NCI-H82 (cell line): ENCODE results near the gene RPS15.
"Not testable (repeated sequence)": the region's sequence is repeated elsewhere in the genome, so short reads cannot be mapped to it uniquely, and the experiment has no call there.

ENCODE experiments used
- DNase-seq: peaks from one replicate; lab custom pipeline; 2025; lab: John Stamatoyannopoulos, UW

Gene RPS15

DNA sequence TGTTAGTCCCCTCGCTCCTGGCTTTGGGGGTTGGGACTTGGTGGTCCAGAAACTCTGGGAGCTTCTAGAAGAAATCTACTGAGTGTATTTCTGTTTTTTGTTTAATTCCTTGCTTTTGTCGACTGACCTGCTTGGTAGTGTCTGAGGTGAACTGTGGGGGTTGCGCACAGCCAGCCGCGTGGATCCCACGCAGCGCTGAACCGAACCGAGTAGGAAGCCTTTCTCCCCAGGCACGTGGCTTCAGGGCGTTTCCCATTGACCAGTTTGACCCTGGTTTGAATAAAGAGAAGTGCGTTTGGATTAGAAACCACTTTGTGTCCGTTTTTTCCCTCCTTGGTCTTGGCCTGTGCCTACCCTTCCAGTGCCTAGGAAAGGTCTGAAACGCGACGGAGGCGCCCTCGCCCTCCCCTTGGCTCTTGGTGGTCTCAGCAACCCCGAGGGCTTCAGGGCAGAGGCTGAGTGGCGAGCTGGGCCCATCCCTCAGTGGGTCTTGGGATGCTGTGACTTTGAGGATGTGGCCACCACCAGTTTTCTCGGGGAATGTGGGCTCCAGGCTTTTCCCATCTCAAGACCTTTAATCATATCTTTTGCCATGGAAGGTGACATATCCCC, 2.7 kb upstream of the RPS15 start:
- DNase-seq = no peak

GRCh38 chr19:1437609-1438008, 587 bp upstream of the RPS15 start:
- DNase-seq = no peak

- no peak for DNase-seq
Measured at GRCh38 chr19:1438933-1439354, 748 bp downstream of the RPS15 start.

DNA sequence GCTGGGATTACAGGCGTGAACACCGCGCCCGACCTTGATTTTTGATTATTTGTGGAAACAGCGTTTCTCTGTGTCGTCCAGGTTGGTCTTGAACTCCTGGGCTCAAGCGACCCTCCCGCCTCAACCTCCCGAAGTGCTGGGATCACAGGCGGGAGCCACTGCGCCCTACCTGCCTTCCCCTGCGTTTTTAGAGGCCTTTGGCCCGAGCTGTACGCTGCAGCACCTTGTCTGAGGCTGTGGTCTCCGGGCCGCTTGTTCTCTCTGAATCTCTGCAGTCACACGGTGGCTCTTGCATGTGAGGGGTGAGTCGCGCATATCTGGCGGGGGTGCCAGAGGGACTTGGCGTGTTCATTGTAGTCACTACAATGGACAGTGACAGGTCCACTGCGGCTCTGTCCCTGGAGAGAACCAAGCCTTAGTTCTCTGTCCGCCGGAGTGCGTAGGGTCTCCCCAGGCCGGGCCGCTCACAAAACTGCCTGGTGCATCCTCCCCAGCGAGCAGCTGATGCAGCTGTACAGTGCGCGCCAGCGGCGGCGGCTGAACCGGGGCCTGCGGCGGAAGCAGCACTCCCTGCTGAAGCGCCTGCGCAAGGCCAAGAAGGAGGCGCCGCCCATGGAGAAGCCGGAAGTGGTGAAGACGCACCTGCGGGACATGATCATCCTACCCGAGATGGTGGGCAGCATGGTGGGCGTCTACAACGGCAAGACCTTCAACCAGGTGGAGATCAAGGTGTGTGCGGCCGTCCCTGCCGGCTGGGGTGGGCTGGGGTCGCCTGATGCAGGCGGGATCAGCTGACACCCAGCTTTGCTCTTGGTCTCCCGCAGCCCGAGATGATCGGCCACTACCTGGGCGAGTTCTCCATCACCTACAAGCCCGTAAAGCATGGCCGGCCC, 1.6 kb downstream of the RPS15 start:
- not testable (repeated sequence) for DNase-seq

DNA sequence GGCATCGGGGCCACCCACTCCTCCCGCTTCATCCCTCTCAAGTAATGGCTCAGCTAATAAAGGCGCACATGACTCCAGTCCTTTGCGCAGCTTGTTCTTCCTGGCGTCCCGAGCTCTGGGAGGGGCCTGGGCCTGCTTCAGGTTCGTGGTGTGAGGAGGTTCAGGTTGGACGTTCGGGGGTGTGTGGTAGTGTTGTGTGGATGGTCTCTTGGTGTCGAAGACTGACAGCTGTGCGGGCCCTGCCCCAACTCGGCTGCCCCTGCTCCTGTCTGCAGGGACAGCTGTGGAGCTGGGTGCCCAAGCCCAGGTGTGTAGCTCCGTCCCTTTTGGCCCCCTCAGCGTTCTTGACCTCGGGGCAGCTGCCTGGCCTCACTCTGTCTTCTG, 2.2 kb downstream of the RPS15 start:
- no peak for DNase-seq

GRCh38 chr19:1441022-1441426, 2.8 kb downstream of the RPS15 start:
- DNase-seq = no peak

DNA sequence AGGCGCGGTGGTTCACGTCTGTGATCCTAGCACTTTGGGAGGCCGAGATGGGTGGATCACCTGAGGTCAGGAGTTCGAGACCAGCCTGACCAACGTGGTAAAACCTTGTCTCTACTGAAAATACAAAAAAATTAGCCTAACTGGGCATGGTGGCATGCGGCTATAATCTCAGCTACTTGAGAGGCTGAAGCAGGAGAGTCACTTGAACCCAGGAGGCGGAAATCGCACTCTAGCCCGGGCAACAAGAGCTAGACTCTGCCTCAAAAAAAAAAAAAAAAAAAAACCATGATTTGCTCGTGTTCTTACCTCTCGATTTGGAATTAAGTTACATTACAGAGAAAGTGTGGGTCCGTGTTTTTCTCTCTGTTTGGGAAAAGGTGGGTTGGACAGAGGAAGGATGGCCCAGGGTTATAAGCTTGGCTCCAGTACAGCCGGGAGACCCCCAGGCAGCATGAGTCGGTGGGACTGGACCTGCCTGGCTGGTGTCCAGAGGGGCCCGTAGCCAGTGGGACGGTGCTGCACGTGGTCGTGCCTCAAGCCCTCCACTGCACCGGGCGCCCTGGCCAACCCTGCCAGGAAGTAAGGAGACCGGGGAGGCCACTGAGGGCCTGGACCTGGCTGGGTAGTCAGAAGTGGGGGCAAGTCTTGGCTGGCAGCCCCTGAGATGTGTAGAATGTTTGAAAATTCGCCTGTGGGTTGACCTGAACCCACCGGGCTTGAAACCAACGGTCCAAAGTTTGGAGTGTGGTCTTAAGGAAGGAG, 3.7 kb downstream of the RPS15 start:
- DNase-seq = no peak

GRCh38 chr19:1445185-1445931, 7.2 kb downstream of the RPS15 start:
- DNase-seq = peak; percentile 70

GRCh38 chr19:1445932-1446712, 7.9 kb downstream of the RPS15 start:
- DNase-seq = peak; percentile 74

DNA sequence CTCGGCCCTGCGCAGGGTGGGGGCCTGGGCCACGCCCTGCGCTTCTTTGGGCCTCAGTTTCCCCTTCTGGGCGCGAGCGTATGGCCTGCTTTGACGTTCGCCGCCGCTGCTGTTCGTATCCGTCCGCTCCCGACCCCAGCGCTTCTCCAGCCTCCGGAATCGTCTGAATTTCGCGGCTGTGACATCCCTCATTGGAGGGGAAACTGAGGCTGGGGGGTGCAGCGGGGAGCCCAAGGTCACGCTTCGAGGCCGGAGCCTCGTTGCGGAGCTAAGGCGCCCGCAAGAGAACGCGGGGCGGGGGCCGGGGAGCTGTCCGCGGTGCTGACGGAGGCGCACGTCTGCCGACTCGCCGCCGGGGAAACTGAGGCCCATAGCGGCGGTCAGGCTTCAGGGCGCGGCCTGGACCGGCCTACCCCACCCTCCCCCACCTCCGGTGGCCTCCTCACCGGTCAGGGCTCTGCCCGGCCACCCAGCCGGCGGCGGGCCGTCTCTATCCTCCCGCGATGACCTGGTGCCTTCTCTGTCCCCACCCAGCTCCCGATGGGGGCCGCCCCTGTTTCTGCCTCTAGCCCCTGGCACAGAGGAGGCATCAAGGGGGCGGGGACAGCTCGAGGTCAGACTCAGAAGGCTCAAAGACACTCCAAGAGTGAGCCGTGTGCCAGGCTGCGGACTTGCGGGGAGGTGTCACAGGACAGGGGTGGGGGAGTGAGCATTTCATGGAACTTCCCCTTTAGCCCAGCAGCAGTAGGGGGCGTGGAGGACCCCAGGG, 8.7 kb downstream of the RPS15 start:
- peak; percentile 26 for DNase-seq

GRCh38 chr19:1447504-1447903, 9.3 kb downstream of the RPS15 start:
- no peak for DNase-seq

DNA sequence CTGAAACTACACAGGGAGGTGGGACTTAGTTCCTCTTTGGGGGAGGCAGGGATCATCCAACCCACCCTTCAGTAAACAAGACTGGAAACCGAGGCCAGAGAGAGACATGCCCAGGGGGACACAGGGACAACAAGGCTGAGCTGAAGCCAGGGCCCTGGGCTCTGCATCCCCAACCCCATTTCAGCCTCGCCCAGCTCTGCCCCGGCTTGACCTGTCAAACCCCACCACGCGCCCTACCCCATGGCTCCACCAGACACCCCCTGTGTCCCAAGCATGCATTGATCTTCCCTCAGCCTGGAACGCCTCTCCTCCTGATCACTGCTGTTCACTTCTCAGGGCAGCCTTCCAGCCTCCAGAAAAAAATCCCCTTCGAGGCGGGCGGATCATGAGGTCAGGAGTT, 9.7 kb downstream of the RPS15 start:
- no peak for DNase-seq

GRCh38 chr19:1449467-1450442, 11.6 kb downstream of the RPS15 start, which contains the start of gene APC2:
TSS of gene APC2 (plus strand) at chr19:1450121. CDS start at chr19:1453002, 2,881 bp downstream.
- DNase-seq = peak; percentile 87

DNA sequence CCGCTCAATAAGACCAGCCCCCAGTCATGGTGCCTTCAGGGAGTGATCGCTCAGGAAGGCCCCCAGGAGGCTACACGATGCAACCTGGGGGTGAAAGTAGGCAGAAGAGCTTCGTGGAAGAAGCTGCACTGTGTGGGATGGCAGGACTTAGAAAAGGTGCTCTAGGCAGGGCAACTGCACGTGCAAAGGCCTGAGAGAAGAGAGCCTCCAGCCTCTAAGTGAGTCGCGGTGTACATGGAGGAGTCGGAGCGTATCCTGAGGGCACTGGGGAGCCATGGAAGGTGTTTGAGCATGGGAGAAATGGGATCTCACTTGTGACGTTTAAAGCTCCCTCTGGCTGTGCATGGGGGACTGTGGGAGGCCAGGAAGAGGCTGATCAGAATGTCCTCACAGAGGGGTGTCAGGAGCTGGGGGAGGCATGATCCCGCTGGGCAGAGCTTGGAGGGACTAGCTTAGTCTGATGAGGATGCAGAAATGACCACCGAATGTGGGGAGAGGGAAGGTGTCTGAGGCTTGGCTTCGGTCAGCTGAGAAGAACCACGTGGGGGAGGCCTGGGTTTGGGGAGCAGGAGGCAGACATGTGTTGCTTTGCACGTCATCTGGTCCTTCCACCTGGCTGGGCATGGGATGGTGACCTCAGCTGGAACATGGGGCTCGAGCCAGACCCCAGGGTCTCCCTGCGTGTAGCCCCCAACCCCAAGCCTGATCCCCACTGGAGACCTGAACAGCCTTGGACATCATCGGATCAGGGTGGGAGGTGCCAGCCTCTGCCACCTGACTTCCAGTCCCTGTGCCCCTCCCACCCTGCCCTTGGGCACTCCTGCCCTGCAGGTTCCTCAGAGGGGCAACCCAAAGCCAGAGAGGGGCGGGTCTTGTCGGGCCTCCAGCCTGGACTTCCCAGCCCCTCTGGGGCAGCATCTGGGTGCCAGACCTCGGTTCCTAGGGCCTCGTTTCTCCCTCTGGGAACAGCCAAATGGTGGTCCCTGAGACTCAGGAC, 12.8 kb downstream of the RPS15 start:
- DNase-seq = no peak

- DNase-seq = no peak
Measured at GRCh38 chr19:1451916-1452801, 14.0 kb downstream of the RPS15 start.

DNA sequence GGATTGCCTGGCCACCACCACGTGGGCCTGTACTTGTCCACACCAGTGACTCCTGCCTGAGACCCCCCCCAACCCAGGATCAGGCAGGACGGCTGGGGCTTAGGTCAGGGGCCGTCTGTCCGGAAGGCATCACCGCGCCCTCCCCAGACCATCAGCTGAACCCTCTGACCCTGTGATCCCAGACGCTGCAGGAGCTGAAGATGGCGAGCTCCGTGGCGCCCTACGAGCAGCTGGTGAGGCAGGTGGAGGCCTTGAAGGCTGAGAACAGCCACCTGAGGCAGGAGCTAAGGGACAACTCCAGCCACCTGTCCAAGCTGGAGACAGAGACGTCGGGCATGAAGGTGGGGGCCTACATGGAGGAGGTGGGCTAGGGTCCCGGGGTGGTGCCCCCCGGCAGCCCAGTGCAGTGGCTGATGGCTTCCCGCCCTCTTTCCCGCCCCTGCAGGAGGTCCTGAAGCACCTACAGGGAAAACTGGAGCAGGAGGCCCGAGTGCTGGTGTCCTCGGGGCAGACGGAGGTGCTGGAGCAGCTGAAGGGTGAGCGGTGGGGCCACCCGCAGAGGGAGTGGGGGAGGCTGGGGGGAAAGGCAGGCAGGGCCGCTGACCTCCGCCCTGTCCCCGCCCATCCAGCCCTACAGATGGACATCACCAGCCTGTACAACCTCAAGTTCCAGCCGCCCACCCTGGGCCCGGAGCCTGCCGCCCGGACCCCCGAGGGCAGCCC, 14.8 kb downstream of the RPS15 start:
- peak; percentile 44 for DNase-seq
